NK-92 treated with Interleukin-12 subunit alpha and Interleukin-12 subunit beta, amount 100 ng/mL, for 24 hours (cell line): Measurements from ENCODE around the gene ANKH.
"Not testable (repeated sequence)": the region's sequence is repeated elsewhere in the genome, so short reads cannot be mapped to it uniquely, and the experiment has no call there.

ENCODE experiments used
- DNase-seq: peaks from one replicate; lab custom pipeline; 2025; lab: John Stamatoyannopoulos, UW

ANKH gene

GRCh38 chr5:14871214-14872069, at the start of gene ANKH:
Gene ANKH (minus strand): TSS chr5:14871778. CDS start chr5:14871447, 331 bp downstream.
- peak; percentile 31 for DNase-seq

- DNase-seq: no peak
Measured at GRCh38 chr5:14920121-14920520, 48.5 kb upstream of the ANKH start.

- not testable (repeated sequence) for DNase-seq
Measured at GRCh38 chr5:14919106-14919505, 47.5 kb upstream of the ANKH start.

- DNase-seq: no peak
Measured at GRCh38 chr5:14917719-14918118, 46.1 kb upstream of the ANKH start.

GRCh38 chr5:14915291-14915952, 43.8 kb upstream of the ANKH start:
- DNase-seq: no peak

GRCh38 chr5:14914623-14915260, 43.2 kb upstream of the ANKH start:
- no peak for DNase-seq

GRCh38 chr5:14914193-14914592, 42.6 kb upstream of the ANKH start:
- no peak for DNase-seq

GRCh38 chr5:14913096-14913495, 41.5 kb upstream of the ANKH start:
- no peak for DNase-seq

- no peak for DNase-seq
Measured at GRCh38 chr5:14912206-14912605, 40.6 kb upstream of the ANKH start.

GRCh38 chr5:14909369-14909768, 37.8 kb upstream of the ANKH start:
- no peak for DNase-seq

GRCh38 chr5:14908172-14908571, 36.6 kb upstream of the ANKH start:
- no peak for DNase-seq

- no peak for DNase-seq
Measured at GRCh38 chr5:14906628-14907027, 35.0 kb upstream of the ANKH start.

- DNase-seq: no peak
Measured at GRCh38 chr5:14902826-14903560, 31.4 kb upstream of the ANKH start.

GRCh38 chr5:14901462-14902051, 30.0 kb upstream of the ANKH start:
- no peak for DNase-seq

GRCh38 chr5:14900693-14901461, 29.3 kb upstream of the ANKH start:
- DNase-seq: no peak

- no peak for DNase-seq
Measured at GRCh38 chr5:14896131-14896530, 24.6 kb upstream of the ANKH start.

- DNase-seq: no peak
Measured at GRCh38 chr5:14895301-14895700, 23.7 kb upstream of the ANKH start.

GRCh38 chr5:14894748-14895147, 23.2 kb upstream of the ANKH start:
- no peak for DNase-seq

- DNase-seq: no peak
Measured at GRCh38 chr5:14893381-14893780, 21.8 kb upstream of the ANKH start.

- no peak for DNase-seq
Measured at GRCh38 chr5:14890846-14891245, 19.3 kb upstream of the ANKH start.

- no peak for DNase-seq
Measured at GRCh38 chr5:14884062-14884612, 12.6 kb upstream of the ANKH start.
